ENCODE data around the gene GRM8.

DNA sequence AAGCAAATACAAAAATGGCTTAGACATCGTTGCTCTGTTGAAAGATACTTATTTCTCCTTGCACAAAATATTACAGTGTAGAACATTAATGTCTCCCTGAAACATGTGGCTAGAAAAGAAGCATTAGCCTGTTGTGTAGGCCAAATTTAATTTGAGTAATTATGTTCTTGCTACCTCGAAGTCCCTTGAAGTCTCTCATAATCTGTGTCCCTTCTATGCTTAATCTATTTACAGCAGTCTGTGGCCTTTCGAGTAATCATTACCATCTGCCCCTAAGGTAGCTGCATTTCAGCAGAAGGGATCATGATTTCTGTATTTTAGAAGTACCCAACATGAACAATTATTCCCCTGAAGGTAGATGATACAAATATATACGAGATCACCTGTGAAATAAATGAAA, 615.2 kb downstream of the GRM8 start:
- TF ChIP-seq YY1 (IDR thresholded peaks at IDR 0.05), result no peak
- TF ChIP-seq, protein P1, sequence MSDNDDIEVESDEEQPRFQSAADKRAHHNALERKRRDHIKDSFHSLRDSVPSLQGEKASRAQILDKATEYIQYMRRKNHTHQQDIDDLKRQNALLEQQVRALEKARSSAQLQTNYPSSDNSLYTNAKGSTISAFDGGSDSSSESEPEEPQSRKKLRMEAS (IDR thresholded peaks at IDR 0.05), result no peak
- TF ChIP-seq, protein P2, sequence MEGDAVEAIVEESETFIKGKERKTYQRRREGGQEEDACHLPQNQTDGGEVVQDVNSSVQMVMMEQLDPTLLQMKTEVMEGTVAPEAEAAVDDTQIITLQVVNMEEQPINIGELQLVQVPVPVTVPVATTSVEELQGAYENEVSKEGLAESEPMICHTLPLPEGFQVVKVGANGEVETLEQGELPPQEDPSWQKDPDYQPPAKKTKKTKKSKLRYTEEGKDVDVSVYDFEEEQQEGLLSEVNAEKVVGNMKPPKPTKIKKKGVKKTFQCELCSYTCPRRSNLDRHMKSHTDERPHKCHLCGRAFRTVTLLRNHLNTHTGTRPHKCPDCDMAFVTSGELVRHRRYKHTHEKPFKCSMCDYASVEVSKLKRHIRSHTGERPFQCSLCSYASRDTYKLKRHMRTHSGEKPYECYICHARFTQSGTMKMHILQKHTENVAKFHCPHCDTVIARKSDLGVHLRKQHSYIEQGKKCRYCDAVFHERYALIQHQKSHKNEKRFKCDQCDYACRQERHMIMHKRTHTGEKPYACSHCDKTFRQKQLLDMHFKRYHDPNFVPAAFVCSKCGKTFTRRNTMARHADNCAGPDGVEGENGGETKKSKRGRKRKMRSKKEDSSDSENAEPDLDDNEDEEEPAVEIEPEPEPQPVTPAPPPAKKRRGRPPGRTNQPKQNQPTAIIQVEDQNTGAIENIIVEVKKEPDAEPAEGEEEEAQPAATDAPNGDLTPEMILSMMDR (IDR thresholded peaks at IDR 0.05; ENCODE audit: low read depth, low read length, missing input control), result no peak
- TF ChIP-seq, protein P3, sequence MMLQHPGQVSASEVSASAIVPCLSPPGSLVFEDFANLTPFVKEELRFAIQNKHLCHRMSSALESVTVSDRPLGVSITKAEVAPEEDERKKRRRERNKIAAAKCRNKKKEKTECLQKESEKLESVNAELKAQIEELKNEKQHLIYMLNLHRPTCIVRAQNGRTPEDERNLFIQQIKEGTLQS (IDR thresholded peaks at IDR 0.05), result no peak
- TF ChIP-seq RXRA (IDR thresholded peaks at IDR 0.05), result no peak
- TF ChIP-seq SP1 (IDR thresholded peaks at IDR 0.05), result no peak
- TF ChIP-seq, protein P4, sequence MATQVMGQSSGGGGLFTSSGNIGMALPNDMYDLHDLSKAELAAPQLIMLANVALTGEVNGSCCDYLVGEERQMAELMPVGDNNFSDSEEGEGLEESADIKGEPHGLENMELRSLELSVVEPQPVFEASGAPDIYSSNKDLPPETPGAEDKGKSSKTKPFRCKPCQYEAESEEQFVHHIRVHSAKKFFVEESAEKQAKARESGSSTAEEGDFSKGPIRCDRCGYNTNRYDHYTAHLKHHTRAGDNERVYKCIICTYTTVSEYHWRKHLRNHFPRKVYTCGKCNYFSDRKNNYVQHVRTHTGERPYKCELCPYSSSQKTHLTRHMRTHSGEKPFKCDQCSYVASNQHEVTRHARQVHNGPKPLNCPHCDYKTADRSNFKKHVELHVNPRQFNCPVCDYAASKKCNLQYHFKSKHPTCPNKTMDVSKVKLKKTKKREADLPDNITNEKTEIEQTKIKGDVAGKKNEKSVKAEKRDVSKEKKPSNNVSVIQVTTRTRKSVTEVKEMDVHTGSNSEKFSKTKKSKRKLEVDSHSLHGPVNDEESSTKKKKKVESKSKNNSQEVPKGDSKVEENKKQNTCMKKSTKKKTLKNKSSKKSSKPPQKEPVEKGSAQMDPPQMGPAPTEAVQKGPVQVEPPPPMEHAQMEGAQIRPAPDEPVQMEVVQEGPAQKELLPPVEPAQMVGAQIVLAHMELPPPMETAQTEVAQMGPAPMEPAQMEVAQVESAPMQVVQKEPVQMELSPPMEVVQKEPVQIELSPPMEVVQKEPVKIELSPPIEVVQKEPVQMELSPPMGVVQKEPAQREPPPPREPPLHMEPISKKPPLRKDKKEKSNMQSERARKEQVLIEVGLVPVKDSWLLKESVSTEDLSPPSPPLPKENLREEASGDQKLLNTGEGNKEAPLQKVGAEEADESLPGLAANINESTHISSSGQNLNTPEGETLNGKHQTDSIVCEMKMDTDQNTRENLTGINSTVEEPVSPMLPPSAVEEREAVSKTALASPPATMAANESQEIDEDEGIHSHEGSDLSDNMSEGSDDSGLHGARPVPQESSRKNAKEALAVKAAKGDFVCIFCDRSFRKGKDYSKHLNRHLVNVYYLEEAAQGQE (IDR thresholded peaks at IDR 0.05), result no peak
